Ascending aorta (tissue), 2 donors: Measurements from ENCODE around the gene APBA2. TPM values are rescaled to one million over a fixed set of nuclear protein-coding genes. Genes with fewer than 3 reads are reported as not detected.

Experiments
- DNase-seq, 2 donors: peaks; one replicate each; pipeline ENCODE4 v3.0.0-alpha.2; 2019; ENCODE audit warnings: low spot score in 2 of 2
- H3K27ac ChIP-seq, 2 donors: fragments of 200-600 bp; sonication (generic); one replicate each; pipeline ENCODE4 v1.5.1; 2016 to 2017; ENCODE audit warnings: mild to moderate bottlenecking in 1 of 2
- H3K27me3 ChIP-seq: fragments of 200-600 bp; sonication (generic); one replicate; pipeline ENCODE4 v1.5.1; 2017
- H3K36me3 ChIP-seq, 2 donors: fragments of 200-600 bp; sonication (generic); one replicate each; pipeline ENCODE4 v1.5.1; 2016
- H3K4me1 ChIP-seq, 2 donors: fragments of 200-600 bp; sonication (generic); one replicate each; pipeline ENCODE4 v1.5.1; 2016 to 2017; ENCODE audit warnings: mild to moderate bottlenecking in 1 of 2
- H3K4me3 ChIP-seq, 2 donors: fragments of 200-600 bp; sonication (generic); one replicate each; pipeline ENCODE4 v1.5.1; 2016 to 2017; ENCODE audit warnings: mild to moderate bottlenecking in 1 of 2
- H3K9me3 ChIP-seq, 2 donors: fragments of 200-600 bp; sonication (generic); one replicate each; pipeline ENCODE4 v1.5.1; 2016
- CTCF ChIP-seq, 3 experiments: fragments of 200-600 bp in 2 of 3; fragments of 450-650 bp in 1 of 3; sonication (generic) in 2 of 3; IDR thresholded peaks; one replicate each; pipeline ENCODE4 v1.5.1; 2016 to 2019; ENCODE audit warnings: antibody characterized with exemption in 3 of 3, mild to moderate bottlenecking in 1 of 3, moderate library complexity in 1 of 3
- intact Hi-C: fragments of 100-400 bp; cut with DNase I; formaldehyde crosslinking; loops from one replicate; pipeline ENCODE4 v1.15.1; 2023
- total RNA-seq: library from RNA; depleted of rRNA; stranded (reverse); fragments of >200 nt; gene quantifications from one replicate; pipeline ENCODE4 v1.1.0, GENCODE V29; 2016

Gene APBA2
- total RNA-seq, 1 donor from 2014 or later = 2.4 TPM

DNA sequence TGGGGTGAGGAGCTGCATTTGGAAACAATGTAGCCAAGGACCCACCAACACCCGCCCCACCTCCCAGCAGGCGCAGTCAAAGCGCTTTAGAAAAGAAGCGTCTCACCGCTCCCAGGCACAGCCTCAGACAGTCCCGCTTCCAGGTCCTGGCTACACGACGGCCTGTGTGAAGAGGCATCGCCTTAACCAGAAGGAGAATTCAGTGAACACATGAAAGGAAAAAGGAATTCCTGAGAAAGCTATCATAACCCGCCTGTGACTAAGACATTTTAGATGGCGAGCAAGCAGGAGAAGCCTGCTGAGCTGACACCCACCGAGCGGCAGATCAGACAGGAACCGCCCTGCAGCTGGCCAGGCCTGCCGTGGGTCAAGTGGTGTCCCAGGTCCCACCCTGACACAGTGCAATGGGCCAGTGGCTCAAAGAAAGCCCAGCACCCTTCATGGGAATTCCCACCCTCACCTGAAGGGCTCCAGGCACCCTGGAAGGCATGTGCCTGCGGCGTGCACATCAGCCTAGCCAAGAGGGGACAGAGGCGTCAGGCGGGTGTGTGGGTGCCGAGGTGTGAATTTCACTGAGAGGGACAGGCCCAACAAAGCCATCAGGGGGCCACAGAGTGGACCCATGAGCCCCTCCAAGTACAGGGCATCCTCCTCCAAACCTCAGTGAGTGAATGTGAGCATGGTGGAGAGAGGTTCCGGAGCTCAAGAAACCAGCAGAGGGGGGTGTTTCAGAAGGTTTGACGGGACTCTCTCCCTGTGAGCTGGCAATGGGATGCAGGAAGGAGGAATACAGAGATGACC is 239.0 kb downstream of the APBA2 start:
- Histone ChIP-seq H3K27me3 (no peaks in the 10 kb centered on the region), H3K4me1 (no peaks in the 10 kb centered on the region), H3K9me3 (no peaks in the 10 kb centered on the region), H3K4me3 (no peak overlapping the region), H3K27ac (no peak overlapping the region), H3K36me3 (no peaks in the 10 kb centered on the region)
- no peak for DNase-seq
- TF ChIP-seq CTCF (IDR thresholded peaks at IDR 0.05) = no peak
- intact Hi-C loops = no loop called here

- DNase-seq = no peak
- no peak overlapping the region for H3K27ac ChIP-seq
- intact Hi-C loops = no loop called here
- no peak for TF ChIP-seq CTCF (IDR thresholded peaks at IDR 0.05)
- no peaks in the 10 kb centered on the region for H3K4me1 ChIP-seq
- H3K36me3 ChIP-seq = no peaks in the 10 kb centered on the region
- no peaks in the 10 kb centered on the region for H3K9me3 ChIP-seq
- H3K27me3 ChIP-seq = no peaks in the 10 kb centered on the region
- H3K4me3 ChIP-seq = no peak overlapping the region
Measured at GRCh38 chr15:29125382-29126207, 239.8 kb downstream of the APBA2 start.

DNA sequence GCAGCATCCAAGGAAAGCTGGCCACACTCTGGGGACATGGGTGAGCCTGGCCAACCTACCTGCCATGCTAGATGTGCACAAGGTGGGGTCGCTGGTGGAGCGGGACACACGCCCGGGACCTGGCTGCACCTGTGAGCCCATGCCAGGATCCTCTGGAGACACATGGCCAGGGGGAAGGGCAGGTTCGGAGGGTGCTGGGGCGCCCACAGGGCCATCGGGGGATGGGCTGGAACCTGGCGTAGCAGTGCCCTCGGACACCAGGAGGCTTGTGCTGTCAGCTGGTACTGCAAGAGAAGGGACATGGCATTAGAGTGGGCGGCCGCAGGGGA is 240.4 kb downstream of the APBA2 start:
- H3K27me3 ChIP-seq = no peaks in the 10 kb centered on the region
- no peak for DNase-seq
- no peaks in the 10 kb centered on the region for H3K36me3 ChIP-seq
- no peak for TF ChIP-seq CTCF (IDR thresholded peaks at IDR 0.05)
- H3K4me3 ChIP-seq = no peak overlapping the region
- no peak overlapping the region for H3K27ac ChIP-seq
- intact Hi-C loops = no loop called here
- no peaks in the 10 kb centered on the region for H3K9me3 ChIP-seq
- H3K4me1 ChIP-seq = no peaks in the 10 kb centered on the region

DNA sequence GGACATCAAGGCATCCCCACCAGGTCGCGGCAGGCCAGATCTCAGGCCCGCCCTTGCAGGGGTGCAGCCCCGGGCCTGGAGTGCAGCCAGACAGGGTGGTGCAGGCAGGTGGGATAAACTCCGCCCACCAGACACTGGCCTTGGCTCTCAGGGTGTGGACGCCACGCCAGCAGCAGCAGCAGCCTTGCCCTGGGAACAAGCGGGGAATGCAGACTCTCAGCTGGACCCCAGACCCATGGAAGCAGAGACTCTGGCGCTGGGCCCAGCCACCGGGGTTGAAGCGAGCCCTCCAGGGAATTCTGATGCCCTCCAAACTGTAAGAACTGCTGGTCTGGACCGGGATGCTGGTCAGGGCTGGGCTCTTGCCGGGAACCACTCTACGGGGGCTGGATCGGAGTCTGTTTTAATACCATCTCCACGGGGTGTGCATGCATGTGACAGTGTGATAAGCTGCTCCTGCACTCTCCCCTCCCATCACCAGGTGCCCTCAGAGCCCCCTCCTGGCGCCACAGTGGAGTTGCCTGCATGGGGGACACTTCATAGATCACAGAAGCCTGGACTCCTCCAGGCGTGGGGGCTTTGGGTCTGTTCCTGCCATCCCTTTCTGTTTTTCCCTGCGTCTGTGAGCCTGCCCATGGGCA is 241.2 kb downstream of the APBA2 start:
- no peak for TF ChIP-seq CTCF (IDR thresholded peaks at IDR 0.05)
- no peak for DNase-seq
- intact Hi-C loops = no loop called here

GRCh38 chr15:29127506-29128430 is 242.0 kb downstream of the APBA2 start:
- H3K27ac ChIP-seq = no peak overlapping the region
- no peaks in the 10 kb centered on the region for H3K4me1 ChIP-seq
- intact Hi-C loops = no loop called here
- H3K27me3 ChIP-seq = no peaks in the 10 kb centered on the region
- no peak overlapping the region for H3K4me3 ChIP-seq
- H3K36me3 ChIP-seq = no peaks in the 10 kb centered on the region
- no peak for DNase-seq
- TF ChIP-seq CTCF (IDR thresholded peaks at IDR 0.05) = no peak
- H3K9me3 ChIP-seq = no peaks in the 10 kb centered on the region

More for the DNA sequence above, 241.2 kb downstream of the APBA2 start:
- H3K27ac ChIP-seq = no peak overlapping the region
- no peaks in the 10 kb centered on the region for H3K27me3 ChIP-seq
- H3K4me3 ChIP-seq = no peak overlapping the region
- no peaks in the 10 kb centered on the region for H3K4me1 ChIP-seq
- no peaks in the 10 kb centered on the region for H3K9me3 ChIP-seq
- no peaks in the 10 kb centered on the region for H3K36me3 ChIP-seq
